Measurements from ENCODE around the gene CFAP73.

Gene CFAP73

DNA sequence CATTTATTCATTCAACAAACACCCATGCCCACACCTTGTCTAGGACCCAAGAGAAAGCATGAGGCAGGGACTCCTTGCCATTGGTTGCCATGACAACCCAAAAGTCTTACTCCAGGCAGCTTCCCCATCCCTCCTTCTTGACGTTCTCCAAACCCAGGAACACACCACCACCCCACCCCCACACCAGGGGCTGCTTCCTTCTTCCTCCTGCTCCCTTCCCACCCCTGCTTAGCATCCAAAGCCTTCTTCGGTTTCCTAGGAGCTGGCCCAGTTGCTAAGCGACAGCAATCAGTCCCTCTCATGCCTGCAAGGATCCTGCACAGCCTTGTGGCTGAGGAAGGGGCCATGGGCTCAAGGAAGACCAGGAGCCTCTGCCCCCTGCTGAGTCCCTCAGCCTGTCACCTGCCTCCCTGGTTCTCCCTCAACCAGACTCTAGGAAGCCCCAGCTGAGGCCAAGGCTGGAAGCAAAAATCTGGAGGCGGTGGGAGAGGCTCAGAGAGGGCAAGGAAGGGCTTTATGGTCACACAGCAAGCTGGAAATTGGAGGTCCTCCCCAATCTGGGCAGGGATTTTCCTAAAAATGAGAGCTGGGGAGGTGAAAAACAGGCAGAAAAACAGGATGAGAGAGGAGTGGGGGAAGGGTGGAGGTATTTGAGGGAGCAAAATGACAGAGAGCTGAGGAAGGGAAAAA lies 29.4 kb upstream of the CFAP73 start:
- DNase-seq, result peak in 19 of 51 donors; percentile 13 to 75 (median 36)

DNA sequence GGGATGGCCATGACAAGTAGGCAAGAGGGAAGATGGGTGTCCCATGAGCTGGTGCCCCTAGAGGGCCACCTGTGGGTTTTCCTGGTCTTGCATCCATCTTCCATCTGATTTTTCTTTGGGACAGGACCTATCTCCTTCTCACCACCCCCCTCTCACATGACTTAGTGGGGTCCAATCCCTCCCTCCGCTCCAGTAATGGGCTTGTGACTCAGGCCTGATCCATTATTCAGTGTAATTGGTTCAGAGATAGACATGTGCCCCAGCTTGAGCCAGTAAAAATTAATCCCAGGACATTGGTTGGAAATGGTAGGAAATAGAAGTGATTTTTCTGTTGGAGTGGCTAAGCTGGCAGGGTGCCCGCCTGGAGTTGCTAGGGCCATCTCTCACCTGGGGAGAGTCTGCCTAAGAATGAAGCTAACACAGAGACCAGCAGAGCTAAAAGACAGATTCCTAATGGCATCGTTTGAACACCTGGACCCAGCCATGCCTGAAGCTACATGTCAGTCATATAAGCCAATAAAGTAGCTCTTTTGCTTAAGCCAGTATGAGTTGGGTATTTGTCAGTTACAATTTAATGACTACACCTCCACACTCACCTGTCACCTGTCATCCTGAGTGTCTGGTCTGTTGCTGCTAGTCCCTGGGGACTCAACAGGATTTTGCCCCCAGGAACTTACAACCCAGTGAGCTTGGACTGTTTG lies 28.7 kb upstream of the CFAP73 start:
- peak in 1 of 51 donors; percentile 14 for DNase-seq

- no peak for DNase-seq
Measured at GRCh38 chr12:113127791-113128199, 21.7 kb upstream of the CFAP73 start.

GRCh38 chr12:113128802-113129663 lies 20.5 kb upstream of the CFAP73 start:
- DNase-seq, result no peak

DNA sequence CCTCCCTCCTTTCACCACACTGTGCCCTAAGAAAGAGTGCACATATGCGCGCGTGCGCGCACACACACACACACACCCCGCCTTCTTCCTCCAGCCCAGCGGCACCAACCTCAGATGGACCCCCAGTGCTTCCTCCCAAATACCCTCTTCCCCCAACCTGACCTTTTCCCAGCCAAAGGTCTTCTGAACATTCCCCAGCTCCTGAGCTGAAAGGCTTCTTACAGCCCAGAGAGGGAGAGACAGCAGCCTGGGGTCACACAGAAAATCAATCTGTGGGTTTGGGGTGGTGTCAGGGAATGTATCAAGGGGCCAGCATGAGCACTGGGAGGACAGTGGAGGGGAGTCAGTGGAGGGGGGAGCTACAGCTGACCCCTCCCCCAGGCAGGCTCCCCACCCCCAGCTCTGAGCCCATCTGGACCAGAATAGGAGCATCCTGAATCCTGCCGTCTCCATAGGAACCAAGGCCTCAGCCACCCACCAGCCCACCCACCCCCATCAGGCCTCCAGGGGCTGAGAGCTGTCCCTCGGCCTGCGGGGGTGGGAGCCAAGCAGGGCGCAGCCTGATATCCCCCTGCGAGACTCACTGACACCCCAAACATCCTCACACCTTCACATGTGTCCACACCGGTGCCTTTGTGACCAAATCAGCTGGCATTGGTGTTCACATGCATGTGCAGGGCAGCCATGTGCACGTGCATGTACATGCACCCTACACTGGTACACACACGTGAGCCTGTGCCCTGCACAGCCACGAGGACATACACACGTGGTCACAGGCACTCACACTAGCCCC lies 19.7 kb upstream of the CFAP73 start:
- DNase-seq, result no peak

- peak in 37 of 51 donors; percentile 9 to 79 (median 47) for DNase-seq
Measured at GRCh38 chr12:113130457-113131135, 18.9 kb upstream of the CFAP73 start.

GRCh38 chr12:113131556-113131955 lies 18.0 kb upstream of the CFAP73 start:
- DNase-seq, result peak in 2 of 51 donors; percentile 21 to 22

- no peak for DNase-seq
Measured at GRCh38 chr12:113133036-113133435, 16.5 kb upstream of the CFAP73 start.

DNA sequence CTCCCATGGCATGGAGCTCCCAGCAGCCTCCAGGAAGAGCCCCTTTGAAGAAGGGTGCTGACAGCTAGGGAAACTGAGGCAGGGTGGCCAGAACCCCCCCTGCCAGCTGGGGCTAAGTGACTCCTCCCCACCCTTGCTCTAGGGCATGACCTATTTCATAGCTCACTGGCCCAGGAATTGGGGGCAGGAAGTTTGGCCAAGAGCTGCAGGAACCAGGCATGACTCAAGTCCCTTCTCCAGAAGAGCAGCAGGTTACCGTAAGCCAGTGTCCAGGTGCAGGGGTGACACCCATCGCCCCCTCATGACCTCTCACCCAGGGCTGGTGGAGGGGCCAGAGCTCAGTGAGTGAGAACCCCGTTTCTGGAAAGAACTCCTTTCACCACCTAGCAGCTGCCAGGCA lies 15.9 kb upstream of the CFAP73 start:
- no peak for DNase-seq

DNA sequence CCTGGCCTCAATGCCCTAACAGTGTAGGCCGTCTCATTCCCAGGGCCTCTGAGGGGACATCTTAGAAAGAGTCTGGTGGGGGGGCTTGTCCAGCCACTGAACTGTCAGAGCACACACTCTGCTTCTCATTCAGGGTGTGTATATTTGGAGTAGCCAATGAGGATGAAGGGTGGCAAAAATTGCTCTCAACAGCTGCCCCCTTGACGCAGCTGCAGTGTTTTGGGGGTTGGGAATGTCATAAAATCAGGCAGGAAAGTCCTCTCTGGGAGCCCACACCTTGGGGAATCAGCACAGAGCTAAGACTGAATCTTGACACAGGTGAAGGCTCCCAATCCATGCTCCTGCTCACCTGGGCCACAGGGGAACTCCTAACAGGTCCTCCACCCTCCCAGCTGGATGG lies 15.5 kb upstream of the CFAP73 start:
- DNase-seq, result no peak

DNA sequence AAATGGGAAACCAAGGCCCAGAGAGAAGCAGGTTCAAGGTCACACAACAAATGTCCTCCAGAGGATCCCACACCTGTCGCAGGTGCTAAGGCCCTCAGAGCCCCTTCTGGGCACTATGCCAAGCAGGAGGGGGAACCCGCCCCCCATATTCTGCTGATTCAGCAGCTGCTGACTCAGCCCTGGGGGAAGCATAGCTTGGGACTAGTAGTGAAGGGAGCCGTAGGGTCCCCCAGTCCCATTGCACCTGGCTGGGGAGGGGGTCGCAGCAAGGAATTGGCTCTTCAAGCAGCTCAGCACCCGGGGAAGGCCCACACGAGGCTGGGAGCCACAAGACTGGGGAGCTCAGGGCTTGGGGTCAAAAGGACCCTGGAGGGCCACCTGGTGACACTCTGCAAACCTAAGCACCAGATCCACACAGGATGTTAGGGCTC lies 15.0 kb upstream of the CFAP73 start:
- DNase-seq, result peak in 1 of 51 donors; percentile 9

DNA sequence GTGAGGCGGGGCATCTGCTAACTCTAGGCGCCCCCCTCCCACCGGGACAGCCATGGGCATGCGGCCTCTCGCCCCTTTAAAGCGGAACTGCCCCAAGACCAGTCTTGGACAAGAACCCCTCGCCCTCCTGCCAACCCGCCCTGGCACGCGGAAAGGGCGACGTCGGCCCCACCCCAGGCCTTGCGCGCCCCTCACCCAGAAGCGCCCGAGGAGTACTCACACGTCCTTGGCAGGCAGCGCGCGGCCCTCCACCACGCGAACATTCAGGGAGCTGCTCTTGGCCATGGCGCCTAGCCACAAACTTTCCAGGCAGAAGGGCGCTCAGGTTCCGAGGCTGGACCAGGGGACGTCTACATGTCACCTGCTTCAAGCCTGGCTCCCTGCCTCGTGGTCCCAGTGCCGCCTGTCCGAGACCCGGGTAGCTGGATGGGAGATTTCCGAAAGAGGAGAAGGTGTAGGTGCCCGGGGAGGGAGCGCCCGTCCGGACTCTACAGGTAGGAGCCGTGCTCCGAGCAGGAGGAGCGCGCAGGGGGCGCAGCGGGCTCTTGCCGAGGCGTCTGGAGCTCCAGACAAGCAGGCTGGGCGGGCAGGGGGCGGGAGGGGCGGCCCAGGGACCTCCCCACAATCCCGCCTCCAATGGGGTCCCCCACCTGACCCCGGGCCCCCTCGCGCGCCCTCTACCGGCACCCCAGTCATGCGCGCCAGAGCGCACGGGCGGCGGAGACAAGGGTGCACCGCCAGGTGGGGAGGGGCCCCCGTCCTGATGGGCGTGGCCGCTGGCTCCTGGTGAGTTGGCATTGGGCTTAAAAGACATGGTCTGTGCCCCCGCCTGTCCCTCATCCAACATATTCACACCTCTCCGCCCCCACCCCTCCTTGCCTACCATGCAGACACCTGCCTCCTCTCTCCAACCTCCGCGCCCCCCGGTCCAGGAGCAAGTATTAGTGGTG lies 14.1 kb upstream of the CFAP73 start, which contains the start of gene RASAL1:
TSS of gene RASAL1 (minus strand) at position 584 of the 950 bp plus-strand sequence. CDS start at position 285, 299 bp downstream.
- peak in 34 of 51 donors; percentile 13 to 84 (median 54) for DNase-seq

- DNase-seq, result peak in 40 of 51 donors; percentile 9 to 84 (median 55)
Measured at GRCh38 chr12:113136128-113136989, 13.2 kb upstream of the CFAP73 start.

DNA sequence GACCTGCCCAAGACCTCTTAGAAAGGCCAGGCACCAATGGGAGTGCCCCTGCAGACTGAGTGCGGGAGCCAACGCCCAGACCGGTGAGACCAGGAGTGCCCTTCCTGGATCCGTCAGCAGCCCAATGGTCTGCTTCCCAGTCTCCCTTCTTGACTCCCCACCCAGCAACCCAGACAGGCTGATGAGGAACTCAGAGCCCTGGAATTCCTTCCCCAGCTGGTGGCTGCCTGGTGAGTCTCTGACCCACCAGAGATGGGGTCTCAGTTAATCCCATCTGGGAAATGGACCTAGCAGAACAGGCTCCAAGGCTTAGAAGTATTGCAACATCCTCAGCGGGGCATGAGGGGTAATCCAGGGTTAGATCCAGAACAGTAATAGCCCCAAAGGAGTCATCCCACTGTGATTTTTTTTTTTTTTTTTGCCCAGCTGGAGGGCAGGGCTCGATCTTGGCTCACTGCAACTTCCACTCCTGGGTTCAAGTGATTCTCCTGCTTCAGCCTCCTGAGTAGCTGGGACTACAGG lies 12.5 kb upstream of the CFAP73 start:
- DNase-seq, result no peak

DNA sequence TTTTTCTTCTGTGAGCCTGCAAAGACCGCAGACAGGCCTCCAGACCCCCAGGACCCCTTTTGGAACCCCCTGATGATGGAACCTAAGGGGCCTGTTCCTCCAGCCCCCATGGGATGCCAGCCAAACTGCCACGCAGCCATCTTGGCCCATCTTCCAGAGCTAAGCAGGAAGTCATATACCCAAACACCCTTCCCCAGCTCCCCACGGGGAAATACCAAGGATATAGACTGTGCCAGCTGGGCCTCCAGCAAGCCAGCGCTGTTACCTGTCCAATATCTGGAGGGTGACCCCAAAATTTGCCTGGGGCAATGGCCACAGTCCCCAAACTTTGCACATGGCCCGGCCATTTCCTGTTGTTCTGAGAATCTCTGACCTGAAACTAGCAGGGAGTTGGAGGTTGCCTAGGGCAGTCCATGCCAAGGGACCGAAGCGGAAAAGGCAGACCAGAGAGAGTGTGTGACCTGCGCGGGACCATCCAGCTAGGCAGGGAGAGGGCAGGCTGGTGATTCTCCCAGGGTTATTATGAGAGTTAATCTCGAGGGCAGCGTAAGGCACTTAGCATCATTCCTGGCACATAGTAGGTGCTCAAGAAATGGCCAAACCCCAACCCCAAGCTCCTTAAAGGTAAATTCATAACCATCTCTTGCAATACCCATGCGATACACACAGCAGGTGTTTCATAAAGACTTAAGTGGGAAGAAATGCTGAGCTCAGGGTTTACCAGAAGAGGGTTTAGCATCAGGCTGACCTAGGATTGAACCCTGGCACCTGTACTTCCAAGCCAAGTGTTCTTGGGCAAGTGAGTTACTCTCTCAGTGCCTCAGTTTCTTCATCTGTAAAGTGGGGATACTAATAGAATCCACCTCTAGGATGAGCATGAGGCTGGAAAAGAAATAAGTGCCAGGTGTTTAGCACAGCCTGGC lies 11.4 kb upstream of the CFAP73 start:
- no peak for DNase-seq

DNA sequence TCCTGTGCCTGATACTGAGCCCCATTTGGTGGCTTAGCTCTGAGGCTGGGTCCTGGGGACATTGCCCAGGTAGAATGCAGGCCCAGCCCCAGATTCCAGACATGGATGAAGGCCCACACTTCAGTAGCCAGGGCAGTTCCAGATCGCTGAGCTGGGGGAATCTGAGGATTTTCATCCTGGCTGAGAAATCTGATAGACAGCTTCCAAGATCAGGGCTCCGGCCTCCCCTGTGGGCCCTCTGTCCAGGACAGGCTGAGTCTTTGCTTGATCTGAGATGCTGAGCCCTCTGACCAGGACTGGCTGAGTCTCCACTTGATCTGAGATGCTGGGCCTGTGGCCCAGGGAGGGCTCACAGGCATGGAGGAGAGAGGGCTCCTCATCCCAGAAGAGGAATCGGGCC lies 10.7 kb upstream of the CFAP73 start:
- DNase-seq, result no peak

GRCh38 chr12:113140706-113141105 lies 8.8 kb upstream of the CFAP73 start:
- DNase-seq, result no peak
